Activated naive CD4-positive, alpha-beta T cell treated with anti-CD3 and anti-CD28 coated beads, Interleukin-2, amount 10 ng/mL, durations not matched to agents 5 hours and 36 hours (primary cell): ENCODE measurements around the gene DPM1. TPM values are rescaled to one million over a fixed set of nuclear protein-coding genes. Genes with fewer than 3 reads are reported as not detected.

ENCODE experiments used
- total RNA-seq, 2 experiments: library from RNA; stranded (reverse); gene quantifications; one replicate each; pipeline ENCODE4 v1.2.3, GENCODE V29; 2021

DPM1 gene
- 10 to 100 TPM; 41.9 to 42.4 TPM for total RNA-seq

GRCh38 chr20:50957798-50958614 lies at the start of gene DPM1:
Gene DPM1, minus strand, starts transcription at chr20:50958532. Its CDS starts 9 bp downstream, at chr20:50958523.

GRCh38 chr20:50958615-50959542 lies 547 bp upstream of the DPM1 start, which contains the start of gene MOCS3:
Gene MOCS3, plus strand, starts transcription at chr20:50958818. Its CDS starts 25 bp downstream, at chr20:50958843.

DNA sequence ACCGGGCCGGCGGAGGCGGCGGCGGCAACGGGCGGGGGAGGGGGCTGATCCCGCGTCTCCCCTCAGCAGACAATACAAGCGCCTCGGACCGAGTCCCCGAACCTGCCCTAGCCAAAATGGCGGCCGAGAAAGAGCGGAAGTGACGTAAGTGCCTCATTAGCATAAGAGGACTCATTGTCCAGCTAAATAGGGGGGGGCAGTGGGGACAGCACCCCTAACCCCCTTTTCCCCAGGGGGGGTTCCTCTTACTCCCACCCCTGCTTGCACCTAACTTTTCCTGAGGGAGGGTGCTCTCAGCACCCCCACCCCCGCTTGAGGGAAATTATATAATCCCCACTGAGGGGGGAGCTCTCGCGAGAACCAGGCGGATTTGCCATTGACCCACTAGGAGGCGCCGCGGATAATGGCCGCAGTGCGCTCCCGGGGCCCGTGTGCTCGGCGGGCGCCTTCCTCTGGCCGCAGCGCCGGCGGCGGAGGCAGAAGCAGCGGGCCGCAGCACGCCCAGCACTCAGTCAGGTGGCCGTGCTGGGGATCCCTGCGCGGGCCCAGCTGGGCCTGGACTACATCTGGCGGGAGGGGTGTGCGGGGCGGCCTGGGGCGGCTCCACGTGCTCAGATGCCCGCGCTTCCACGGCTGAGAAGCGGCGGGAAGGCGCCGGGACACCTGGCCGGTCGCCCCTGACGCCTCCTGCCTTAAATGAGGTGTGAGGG lies 26.9 kb downstream of the DPM1 start, which contains the start of gene ADNP:
Gene ADNP, minus strand, starts transcription at position 132 of the 710 bp plus-strand sequence. CDS start 27,441 bp downstream, outside the sequence.

Other genes starting within 250 kb of the DPM1 start
- 1 to 10 TPM; 4.4 to 5.4 TPM for gene PARD6B, start 227.0 kb downstream of the DPM1 start, total RNA-seq
- 1 to 10 TPM; 8.4 TPM for gene BCAS4, start 163.5 kb downstream of the DPM1 start, total RNA-seq
- 10 to 100 TPM; 68.0 to 71.5 TPM for gene ADNP, start 27.1 kb downstream of the DPM1 start, total RNA-seq
- 1 to 10 TPM; 5.2 TPM for gene MOCS3, start 286 bp upstream of the DPM1 start, total RNA-seq
- gene KCNG1, start 64.6 kb upstream of the DPM1 start, total RNA-seq: not detected